ENCODE results near the gene PLCB1. TPM values are rescaled to one million over a fixed set of nuclear protein-coding genes. Genes with fewer than 3 reads are reported as not detected.

The PLCB1 gene
- total and polyA plus RNA-seq, 2 donors (not counting 1 experiment from before 2014, with no cell fraction given) = 13.4 to 23.3 TPM

DNA sequence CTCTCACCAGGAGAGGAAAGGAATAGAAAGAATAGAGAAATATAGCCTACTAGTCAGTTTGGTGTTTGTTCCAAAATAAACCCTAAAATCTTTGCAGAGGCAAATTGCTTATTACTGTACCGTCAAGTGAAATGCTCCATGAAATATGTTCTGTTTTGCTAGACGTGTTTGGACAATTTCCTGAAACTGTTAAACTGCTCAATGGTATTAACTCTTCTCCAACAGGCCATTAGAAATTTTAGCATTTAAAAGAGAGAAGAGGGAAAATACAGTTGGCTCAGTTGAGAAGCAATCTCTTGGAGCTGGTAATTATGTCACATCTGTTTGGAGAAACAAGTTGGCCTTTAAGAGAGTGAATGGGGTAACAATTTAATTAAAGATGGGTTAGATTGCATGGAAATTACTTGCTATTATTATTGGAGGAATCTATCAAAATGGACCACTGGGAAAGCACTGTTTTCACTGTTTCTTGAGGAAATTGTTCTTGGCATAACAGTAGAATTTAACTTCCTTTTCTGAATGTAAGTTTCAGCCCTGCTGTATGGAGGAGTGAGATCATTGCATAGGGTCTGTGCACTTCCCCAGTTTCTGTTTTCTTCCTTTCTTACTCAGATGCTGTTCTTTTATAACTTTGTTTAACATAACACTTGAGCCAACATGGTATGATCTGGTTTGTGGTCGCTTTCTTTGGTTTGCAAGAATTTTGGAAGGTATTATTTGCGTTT, 373.6 kb downstream of the PLCB1 start:
- TF ChIP-seq, protein P1, sequence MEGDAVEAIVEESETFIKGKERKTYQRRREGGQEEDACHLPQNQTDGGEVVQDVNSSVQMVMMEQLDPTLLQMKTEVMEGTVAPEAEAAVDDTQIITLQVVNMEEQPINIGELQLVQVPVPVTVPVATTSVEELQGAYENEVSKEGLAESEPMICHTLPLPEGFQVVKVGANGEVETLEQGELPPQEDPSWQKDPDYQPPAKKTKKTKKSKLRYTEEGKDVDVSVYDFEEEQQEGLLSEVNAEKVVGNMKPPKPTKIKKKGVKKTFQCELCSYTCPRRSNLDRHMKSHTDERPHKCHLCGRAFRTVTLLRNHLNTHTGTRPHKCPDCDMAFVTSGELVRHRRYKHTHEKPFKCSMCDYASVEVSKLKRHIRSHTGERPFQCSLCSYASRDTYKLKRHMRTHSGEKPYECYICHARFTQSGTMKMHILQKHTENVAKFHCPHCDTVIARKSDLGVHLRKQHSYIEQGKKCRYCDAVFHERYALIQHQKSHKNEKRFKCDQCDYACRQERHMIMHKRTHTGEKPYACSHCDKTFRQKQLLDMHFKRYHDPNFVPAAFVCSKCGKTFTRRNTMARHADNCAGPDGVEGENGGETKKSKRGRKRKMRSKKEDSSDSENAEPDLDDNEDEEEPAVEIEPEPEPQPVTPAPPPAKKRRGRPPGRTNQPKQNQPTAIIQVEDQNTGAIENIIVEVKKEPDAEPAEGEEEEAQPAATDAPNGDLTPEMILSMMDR (conservative IDR thresholded peaks at IDR 0.05 in 1 of 2, IDR thresholded peaks at IDR 0.05 in 1 of 2; ENCODE audit: low read depth in 1 of 2, low read length in 2 of 2) = no peak
- no peak for TF ChIP-seq EZH2 (IDR thresholded peaks at IDR 0.05; ENCODE audit: low read length, missing control alignments)
- Histone ChIP-seq H3K4me1 (ENCODE audit: control insufficient read depth, extremely low read depth, insufficient read depth, low read length) (no peaks in the 10 kb centered on the region), H3K27me3 (ENCODE audit: control insufficient read depth, insufficient read depth, low read length) (no peaks in the 10 kb centered on the region), H3K9me3 (ENCODE audit: control insufficient read depth, insufficient read depth, low read depth, low read length) (no peaks in the 10 kb centered on the region), H3K4me3 (replicated peaks in 1 of 4; ENCODE audit: control extremely low read depth in 1 of 4, insufficient read depth in 1 of 4, low read depth in 3 of 4, low read length in 4 of 4) (no peak overlapping the region), H3K36me3 (ENCODE audit: control insufficient read depth, insufficient read depth, low read length) (no peaks in the 10 kb centered on the region), H3K4me2 (ENCODE audit: extremely low read depth, insufficient read depth, low read length) (no peak overlapping the region), H3K9ac (ENCODE audit: insufficient read depth, low read length) (no peak overlapping the region), H4K20me1 (ENCODE audit: control insufficient read depth, extremely low read depth, insufficient read depth, low read length) (no peaks in the 10 kb centered on the region), H3K79me2 (ENCODE audit: control insufficient read depth, insufficient read depth, low read length) (no peaks in the 10 kb centered on the region), H2AFZ (ENCODE audit: low read length) (no peak overlapping the region), H3K27ac (ENCODE audit: insufficient read depth, low read length) (no peak overlapping the region)
- no peak for DNase-seq (ENCODE audit: low read depth in 2 of 2)

DNA sequence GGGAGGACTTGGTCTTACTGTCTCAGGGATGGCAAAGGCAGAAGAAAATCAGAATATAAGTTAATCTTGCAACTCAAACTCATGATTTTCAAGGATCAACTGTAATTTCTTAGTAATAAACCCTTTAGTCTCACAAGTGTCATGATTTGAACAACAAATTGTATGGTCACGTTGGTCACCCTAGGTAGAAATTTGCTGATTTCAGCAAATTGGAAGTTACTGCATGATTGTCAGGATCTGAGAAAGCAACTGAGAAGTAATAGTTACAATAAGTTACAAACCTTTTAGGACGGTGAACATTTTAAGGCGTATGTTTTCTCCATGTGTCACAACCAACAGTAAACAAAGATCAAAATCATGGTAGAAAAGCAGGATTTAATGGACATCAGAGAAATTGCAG, 375.2 kb downstream of the PLCB1 start:
- no peak for DNase-seq (ENCODE audit: low read depth in 2 of 2)
- Histone ChIP-seq H3K27me3 (ENCODE audit: control insufficient read depth, insufficient read depth, low read length) (no peaks in the 10 kb centered on the region), H3K9me3 (ENCODE audit: control insufficient read depth, insufficient read depth, low read depth, low read length) (no peaks in the 10 kb centered on the region), H3K4me3 (replicated peaks in 1 of 4; ENCODE audit: control extremely low read depth in 1 of 4, insufficient read depth in 1 of 4, low read depth in 3 of 4, low read length in 4 of 4) (no peak overlapping the region), H3K4me2 (ENCODE audit: extremely low read depth, insufficient read depth, low read length) (no peak overlapping the region), H3K27ac (ENCODE audit: insufficient read depth, low read length) (no peak overlapping the region), H3K79me2 (ENCODE audit: control insufficient read depth, insufficient read depth, low read length) (no peaks in the 10 kb centered on the region), H3K4me1 (ENCODE audit: control insufficient read depth, extremely low read depth, insufficient read depth, low read length) (no peaks in the 10 kb centered on the region), H3K36me3 (ENCODE audit: control insufficient read depth, insufficient read depth, low read length) (no peaks in the 10 kb centered on the region), H4K20me1 (ENCODE audit: control insufficient read depth, extremely low read depth, insufficient read depth, low read length) (no peaks in the 10 kb centered on the region), H2AFZ (ENCODE audit: low read length) (no peak overlapping the region), H3K9ac (ENCODE audit: insufficient read depth, low read length) (no peak overlapping the region)
- TF ChIP-seq EZH2 (IDR thresholded peaks at IDR 0.05; ENCODE audit: low read length, missing control alignments) = no peak
- TF ChIP-seq, protein P1 (conservative IDR thresholded peaks at IDR 0.05 in 1 of 2, IDR thresholded peaks at IDR 0.05 in 1 of 2; ENCODE audit: low read depth in 1 of 2, low read length in 2 of 2) = no peak

DNA sequence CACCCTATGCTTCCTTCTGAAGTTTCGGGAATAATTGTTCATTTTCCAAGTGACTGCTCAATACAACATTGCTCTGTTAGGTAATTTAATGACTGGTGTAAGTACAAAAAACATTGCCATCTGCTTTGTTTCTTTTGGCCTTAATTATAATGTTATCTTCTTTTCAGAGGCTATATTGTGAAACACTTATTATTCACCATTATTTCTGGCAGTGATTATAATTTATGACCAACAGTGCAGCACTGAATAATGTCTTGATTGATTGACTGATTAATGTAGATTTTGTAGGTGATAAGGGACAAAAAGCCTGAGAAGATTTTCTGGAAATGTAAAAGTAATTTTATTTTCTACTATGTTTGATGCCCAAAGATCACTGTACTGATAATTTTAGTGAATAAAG, 377.7 kb downstream of the PLCB1 start:
- no peak overlapping the region for H3K4me2 ChIP-seq (ENCODE audit: extremely low read depth, insufficient read depth, low read length)
- H3K4me1 ChIP-seq (ENCODE audit: control insufficient read depth, extremely low read depth, insufficient read depth, low read length) = no peaks in the 10 kb centered on the region
- peak in 1 of 2 donors; percentile 46 for DNase-seq (ENCODE audit: low read depth in 2 of 2)
- no peaks in the 10 kb centered on the region for H3K27me3 ChIP-seq (ENCODE audit: control insufficient read depth, insufficient read depth, low read length)
- H3K9ac ChIP-seq (ENCODE audit: insufficient read depth, low read length) = no peak overlapping the region
- no peaks in the 10 kb centered on the region for H3K36me3 ChIP-seq (ENCODE audit: control insufficient read depth, insufficient read depth, low read length)
- no peaks in the 10 kb centered on the region for H3K79me2 ChIP-seq (ENCODE audit: control insufficient read depth, insufficient read depth, low read length)
- H3K27ac ChIP-seq (ENCODE audit: insufficient read depth, low read length) = no peak overlapping the region
- no peak overlapping the region for H2AFZ ChIP-seq (ENCODE audit: low read length)
- H3K4me3 ChIP-seq (replicated peaks in 1 of 4; ENCODE audit: control extremely low read depth in 1 of 4, insufficient read depth in 1 of 4, low read depth in 3 of 4, low read length in 4 of 4) = no peak overlapping the region
- no peaks in the 10 kb centered on the region for H3K9me3 ChIP-seq (ENCODE audit: control insufficient read depth, insufficient read depth, low read depth, low read length)
- no peaks in the 10 kb centered on the region for H4K20me1 ChIP-seq (ENCODE audit: control insufficient read depth, extremely low read depth, insufficient read depth, low read length)
- TF ChIP-seq EZH2 (IDR thresholded peaks at IDR 0.05; ENCODE audit: low read length, missing control alignments) = no peak
